Kidney glomerular epithelial cell (primary cell): ENCODE measurements around the gene IZUMO1.
A peak's percentile ranks its signal among the peaks of the same experiment; 100 is the strongest.
"Not testable (repeated sequence)": the region's sequence is repeated elsewhere in the genome, so short reads cannot be mapped to it uniquely, and the experiment has no call there.

ENCODE experiments used
- DNase-seq: peaks from one replicate; lab custom pipeline; 2025; lab: John Stamatoyannopoulos, UW

IZUMO1 gene

DNA sequence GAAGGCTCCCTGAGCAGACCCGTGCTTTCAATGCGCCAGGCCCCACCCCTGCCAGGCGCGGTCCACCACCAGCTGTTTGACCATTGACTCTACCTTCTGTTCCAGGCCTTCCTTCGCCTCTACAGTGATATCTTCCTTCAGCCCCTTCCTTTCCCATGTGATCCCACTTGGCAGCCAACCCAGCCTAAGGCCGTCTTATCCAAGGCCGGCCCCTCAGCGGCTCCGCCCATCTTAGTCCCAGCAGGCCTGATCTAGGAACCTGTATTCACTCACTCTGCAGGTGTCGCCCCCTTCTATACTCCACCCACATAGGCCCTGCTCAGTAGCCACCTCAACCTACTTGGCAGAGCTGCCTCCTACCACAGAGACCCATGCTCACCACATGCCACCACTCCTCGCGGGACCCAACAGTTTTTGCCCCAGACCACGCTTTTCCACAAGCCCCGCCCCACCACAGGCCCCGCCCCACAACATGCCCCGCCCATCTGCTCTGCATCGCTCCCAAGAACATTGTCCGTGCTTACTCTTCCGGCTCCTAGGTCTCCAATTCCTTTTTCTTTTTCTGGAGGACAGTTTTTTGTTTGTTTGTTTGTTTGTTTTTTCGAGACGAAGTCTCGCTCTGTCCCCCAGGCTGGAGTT lies 9.2 kb downstream of the IZUMO1 start:
- no peak for DNase-seq

DNA sequence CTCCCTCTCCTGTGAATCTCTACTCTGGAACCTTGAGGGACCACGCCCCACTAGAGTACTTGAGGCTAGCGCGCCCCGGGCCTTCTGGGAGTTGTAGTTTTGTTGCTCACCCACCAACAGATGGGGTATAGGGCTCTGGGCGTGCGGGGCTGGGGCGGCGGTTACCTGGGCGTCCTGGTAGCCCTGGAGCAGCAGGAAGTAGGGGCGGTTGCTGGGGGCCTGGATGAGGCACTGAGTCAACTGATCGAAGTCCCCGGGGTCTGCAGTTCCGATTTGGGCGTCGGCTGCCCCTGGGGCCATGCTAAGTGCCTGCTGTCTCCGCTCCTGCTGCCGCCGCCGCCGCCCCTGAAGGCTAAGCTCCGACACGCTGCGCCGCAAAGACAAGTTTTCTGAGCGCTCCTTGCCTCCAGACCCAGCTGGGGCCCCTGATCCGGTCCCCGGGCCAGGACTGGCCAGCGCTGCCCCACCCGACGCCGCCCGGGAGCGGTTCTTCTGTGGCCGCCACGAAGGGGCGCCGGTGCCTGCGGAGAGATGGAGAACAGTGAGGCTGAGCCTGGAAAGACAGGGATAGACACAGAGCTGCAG lies 11.6 kb downstream of the IZUMO1 start:
- no peak for DNase-seq

DNA sequence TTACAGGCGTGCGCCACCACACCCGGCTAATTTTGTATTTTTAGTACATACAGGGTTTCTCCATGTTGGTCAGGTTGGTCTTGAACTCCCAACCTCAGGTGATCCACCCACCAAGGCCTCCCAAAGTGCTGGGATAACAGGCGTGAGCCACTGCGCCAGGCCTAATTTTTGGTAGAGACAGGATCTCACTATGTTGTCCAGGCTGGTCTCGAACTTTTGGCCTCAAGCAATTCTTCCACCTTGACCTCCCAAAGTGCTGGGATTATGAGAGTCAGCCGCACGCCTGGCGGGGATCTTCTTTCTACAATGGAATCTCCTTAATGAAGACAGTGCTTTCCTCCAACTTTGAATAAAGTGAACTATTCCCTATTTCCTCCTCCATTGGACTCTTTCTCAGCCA lies 12.1 kb downstream of the IZUMO1 start:
- no peak for DNase-seq

DNA sequence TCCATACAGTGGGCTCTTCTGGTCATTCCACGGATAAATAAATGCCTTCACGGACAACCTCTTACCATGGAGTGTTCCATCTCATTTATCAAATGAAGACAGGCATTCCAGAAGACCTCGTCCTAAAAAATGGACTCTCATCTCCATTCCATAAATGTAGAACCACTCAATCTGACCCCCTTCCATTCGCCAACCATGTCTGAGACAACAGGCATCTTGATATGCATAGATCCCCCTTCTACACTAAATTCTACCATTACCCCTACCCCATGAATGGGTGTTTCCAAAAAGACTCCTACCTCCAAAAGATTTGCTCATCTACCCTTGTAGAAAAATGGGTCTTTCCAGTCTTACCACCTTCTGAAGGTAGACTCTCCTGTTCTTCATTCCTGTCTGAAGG lies 15.3 kb downstream of the IZUMO1 start:
- DNase-seq, result no peak

DNA sequence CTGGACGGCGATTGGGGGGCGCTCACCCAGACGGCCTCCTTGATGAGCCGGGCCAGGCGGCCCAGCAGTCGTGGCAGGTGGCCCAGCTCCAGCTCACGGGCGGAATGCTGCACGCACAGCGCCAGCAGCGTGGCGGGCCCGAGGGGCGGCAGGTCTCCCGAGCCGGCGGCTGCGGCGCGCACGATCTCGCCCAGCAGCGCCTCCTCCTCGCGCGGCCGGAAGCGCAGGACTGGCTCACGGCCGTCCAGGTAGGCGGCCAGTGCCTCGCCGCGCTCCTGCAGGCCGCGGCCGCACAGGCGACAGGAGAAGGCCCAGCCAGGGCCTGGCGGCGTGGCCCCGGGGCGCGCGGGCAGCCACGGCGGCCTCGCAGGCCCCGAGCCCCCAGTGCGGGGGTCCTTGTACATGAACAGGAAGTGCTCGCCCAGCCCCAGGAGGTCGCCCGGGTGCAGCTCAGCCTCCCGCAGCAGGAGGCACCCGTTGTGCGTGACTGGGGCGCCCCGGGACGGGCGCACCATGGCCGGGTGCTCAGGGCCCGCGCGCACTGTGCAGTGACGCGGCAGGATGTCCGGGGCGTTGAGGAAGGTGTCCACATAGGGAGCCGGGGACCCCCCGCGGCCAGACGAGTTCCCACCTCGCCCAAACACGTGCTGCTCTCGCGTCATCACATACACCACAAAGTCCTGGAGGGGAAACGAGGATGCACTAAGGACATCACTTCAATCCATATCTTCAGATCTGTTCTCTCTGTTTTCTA lies 17.6 kb downstream of the IZUMO1 start:
- DNase-seq, result no peak

DNA sequence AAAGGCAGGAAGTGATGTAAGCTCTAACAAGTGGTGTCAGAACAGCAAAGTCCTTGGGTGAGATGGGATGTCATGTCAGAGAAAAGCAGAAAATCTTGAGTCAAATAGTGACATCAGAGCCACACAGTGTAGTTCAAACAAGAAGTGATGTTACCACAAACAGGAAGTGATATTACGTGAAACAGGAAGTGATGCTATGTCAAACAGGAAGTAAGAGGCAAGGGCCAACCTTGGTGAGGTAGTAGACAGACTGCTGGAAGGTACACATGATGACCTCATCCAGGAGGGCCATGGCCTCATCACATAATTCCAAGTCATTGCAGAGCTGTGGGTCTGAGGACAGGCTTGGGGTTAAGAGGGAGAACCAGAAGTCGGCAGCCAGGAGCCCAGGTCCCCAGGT lies 20.2 kb downstream of the IZUMO1 start:
- DNase-seq, result no peak

DNA sequence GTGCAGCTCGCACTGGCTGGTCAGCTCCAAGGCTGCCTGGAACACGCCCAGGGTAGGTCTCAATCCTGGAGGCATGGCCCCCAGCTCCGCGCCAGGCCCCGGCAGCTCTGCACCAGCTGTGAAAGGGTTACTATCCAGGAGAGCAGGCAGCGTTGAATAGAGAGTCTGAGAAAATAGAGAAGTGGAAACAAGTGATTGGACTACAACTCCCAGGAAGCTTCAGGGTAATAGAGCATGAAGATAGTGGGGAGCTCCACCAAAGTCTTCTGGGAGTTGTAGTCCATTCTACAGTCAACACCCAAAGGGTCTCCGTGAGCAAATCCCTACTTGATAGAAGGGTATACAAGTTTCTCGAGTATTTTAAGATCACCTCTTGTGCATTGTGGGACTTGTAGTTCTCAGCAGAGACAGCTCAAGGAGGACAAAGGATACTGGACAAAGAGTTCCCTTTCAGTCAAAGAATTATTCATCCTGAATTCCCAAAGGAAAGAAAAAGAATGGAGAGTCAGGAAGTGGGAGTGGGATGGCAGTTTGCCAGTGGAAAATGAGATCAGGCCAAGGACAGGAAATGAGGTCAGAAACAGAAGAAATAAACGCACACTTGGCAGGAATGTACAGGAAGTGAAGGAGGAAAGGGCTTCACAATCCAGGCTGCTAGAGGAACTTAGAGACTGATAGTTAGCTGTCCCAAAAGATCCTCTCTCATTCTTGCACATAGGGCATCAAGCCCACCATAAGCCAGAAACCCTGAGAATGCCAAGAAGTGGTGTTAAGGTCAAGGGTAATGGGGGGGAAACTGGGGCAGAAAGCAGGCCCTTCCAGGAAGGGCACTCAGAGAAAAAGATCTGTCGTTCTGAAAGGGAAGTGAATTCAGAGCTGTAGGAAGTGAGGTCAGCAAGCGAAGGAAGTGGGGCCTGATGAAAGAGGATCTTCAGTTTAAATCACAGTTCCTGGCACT lies 21.6 kb downstream of the IZUMO1 start:
- peak; percentile 93 for DNase-seq

DNA sequence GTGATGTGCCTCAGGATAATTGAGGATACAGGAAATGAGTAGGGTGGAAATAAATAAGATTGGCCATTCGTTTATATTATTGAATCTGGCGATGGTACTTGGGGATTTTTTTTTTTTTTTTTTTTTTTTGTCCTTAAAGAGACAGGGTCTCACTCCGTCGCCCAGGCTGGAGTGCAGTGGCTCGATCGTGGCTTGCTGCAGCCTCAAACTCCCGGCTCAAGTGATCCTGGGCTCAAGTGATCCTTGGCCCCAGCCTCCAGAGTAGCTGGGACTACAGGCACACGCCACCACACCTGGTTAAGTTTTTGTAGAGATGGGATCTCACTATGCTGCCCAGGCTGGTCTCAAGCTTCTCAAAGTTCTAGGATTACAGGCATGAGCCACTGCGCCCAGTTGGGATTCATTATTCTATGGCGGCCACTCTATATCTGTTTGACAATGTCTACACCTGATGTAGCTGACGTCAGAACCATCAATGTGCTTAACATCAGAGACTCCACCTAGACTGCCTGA lies 24.5 kb downstream of the IZUMO1 start:
- no peak for DNase-seq

DNA sequence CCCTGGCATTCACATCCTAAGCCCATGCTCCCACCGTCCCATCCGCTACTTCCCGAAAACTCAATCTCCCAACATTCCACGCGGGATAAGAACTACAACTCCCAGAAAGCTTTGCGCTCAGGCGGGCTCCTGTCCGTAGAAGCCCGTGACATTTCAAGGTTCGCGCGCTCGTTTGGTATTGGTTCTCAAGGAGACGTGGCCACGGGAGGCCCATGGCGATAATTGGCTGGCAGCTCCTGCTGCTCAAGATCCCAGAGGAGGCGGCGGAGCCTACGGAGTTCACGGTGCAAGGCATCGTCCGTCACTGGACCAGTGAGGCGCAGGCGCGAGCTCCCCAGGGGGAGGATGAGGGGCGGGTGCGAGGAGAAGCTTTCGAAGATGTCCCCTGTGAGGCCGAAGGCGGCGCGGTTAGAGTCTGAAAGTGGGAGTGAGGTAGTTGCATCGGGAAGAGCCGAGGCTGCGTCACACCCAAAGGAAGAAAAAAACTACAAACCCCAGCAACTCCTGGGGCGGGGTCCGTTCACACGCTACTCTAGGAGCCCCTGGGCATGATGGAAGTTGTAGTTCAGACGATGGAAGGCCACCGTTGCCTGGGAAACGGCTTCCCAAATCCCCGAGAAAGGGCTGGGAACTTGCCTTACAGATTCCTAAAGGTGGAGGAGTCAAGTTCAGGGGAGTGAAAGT lies 26.0 kb downstream of the IZUMO1 start:
- DNase-seq, result peak; percentile 99

DNA sequence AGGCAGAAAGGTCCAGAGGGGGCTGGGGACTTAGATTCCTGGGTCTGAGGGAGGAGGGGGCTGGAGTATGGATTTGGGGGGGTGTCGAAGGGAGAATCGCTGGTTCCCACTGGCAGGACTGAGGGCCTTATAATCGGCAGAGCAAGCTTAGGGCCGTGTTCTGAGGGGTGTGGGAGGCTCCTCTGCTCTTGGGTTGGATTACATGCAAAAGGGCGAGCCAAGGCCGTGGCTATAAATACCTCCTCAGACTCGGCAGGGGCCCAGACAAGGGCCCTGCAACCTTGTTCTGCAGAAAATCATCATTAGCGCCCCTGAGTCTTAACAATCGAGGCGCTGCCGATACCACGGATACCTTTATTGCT lies 26.5 kb downstream of the IZUMO1 start:
- no peak for DNase-seq

DNA sequence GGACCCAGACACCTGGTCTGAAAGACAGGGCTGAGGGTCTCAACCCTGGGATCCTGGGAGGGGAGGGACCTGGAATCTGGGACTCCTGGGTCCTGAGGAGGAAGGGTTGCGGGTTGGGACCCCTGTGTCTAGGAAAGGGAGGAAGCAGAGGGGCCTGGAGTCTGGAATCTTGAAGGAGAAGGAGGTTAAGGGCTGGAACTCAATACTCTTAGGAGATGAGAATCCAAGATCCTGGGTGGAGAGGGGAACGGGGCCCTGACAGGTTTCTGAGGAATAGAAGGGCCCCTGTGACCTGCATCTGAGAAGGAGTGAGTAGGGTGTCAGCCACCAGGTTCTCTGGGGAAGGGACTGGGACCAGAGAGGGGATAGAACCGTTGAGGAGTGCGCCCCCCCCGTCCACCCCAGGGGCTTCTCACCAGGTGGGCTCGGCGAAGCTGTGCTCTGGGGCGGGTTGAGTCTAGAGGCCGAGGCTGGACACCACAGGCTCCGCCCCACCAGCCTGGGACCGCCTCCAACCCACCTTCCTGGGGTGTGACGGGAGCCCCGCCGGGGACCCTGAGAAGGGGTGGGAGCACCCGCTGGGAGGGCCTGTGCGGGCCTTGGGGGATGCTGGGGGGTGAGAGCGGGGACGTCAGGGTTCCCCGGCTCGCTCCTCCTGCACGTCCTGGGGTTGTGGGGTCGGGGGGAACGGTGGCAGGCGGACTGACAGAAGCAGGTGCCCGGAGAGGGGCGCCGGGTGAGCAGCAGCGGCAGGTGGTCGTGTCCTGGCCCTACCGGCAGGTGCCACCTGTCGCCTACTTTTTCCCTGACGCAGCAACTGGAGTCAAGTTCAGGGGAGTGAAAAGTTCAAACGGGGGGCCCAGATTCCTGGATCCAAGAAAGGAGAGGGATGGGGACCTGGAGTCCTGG lies 27.2 kb downstream of the IZUMO1 start, which contains the start of gene MAMSTR:
TSS of gene MAMSTR (minus strand) at position 463 of the 909 bp plus-strand sequence. CDS start 694 bp downstream, outside the sequence.
- DNase-seq, result no peak

DNA sequence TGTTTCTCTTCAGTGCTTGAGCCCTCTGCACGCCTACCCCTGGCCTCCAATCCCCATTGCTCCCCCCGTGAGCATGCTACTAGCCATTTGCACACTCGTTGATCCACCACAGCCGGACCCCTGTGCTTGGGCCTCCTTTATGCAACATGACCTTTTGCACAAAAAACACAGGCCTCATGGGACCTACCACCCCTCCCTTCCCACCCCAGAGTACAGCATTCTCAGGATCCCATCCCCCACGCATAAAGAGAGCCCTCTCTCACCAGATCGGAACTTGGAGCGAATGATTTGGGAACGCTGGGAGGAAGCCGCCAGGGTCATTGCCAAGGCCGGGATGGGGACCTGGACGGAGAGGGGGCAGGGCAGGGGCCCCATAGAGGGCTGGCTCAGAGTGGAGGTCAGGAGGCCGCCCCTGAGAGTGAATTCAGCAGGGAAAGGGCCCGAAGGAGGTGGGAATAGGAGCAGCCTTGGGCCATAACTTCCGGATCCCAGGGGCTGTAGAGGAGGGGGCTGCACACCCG lies 27.9 kb downstream of the IZUMO1 start:
- DNase-seq, result no peak

DNA sequence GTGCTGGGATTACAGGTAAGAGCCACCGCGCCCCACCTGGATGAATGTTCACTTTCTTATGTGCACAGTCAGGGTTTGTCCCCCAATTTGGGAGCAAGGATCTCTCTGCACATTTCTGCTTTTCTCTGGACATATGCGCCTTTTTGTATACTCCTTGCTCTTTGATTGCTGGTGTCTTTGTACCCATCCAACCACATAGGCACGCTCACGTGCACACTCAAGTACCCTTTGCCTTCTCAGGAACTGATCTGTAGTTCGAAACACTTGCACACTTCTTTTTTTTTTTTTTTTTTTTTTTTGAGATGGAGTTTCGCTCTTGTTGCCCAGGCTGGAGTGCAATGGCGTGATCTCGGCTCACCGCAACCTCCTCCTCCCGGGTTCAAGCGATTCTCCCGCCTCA lies 28.6 kb downstream of the IZUMO1 start:
- not testable (repeated sequence) for DNase-seq

DNA sequence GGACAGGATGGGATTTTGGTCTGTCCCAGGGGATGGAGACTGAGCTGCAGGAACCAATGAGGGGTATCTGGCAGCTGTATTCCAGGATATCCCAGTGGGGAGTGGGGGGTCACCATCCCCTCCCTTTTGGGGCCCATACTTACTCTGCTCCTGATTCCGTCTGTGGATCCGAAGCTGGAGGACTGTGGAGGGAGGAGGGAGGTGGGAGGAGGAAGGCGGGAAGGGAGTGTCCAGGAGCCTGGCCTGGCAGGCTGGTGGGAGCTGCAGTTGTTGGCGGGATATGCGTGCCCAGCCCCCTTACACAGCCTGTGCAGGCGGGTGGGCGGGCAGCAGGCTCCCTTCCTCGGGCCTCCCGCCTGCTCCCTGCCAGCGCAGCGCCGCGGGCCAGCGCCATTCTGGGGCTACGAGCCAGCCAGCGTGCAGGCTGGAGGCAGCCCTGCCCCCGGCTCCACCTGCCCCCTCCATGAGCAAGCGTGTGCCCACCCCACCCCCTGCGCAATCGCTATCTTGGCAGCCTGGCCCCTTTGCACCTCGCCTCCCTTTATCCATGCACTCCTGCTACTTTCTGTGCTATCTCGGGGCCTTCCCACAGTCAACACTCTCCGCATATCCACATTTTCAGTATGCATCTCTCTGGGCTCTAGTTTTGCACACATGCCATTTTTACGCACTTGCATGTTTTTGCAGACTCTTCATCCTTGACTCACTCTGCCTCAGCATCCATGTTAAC lies 30.0 kb downstream of the IZUMO1 start:
- DNase-seq, result peak; percentile 9

DNA sequence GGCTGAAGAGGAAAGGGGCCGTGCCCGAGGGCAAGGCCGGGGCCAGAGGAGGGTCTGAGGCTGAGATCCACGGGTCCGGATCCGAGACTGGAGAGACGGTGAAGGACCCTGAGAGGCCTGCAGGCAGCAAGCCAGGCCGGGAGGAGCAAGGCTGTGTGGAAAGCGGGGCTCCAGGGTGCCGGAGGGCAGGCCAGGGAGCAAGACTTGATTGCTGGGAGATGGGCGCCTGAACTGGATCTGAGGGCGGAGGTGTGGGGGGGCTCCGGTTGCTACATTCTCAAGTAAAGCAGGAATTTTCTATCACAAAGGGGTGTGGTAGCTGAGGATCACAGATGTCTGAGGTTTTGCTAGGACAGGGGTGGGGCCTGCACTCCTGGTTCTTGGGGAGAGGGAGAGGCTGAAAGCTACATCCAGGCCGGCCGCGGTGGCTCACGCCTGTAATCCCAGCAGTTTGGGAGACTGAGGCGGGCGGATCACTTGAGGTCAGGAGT lies 31.0 kb downstream of the IZUMO1 start:
- DNase-seq, result no peak

DNA sequence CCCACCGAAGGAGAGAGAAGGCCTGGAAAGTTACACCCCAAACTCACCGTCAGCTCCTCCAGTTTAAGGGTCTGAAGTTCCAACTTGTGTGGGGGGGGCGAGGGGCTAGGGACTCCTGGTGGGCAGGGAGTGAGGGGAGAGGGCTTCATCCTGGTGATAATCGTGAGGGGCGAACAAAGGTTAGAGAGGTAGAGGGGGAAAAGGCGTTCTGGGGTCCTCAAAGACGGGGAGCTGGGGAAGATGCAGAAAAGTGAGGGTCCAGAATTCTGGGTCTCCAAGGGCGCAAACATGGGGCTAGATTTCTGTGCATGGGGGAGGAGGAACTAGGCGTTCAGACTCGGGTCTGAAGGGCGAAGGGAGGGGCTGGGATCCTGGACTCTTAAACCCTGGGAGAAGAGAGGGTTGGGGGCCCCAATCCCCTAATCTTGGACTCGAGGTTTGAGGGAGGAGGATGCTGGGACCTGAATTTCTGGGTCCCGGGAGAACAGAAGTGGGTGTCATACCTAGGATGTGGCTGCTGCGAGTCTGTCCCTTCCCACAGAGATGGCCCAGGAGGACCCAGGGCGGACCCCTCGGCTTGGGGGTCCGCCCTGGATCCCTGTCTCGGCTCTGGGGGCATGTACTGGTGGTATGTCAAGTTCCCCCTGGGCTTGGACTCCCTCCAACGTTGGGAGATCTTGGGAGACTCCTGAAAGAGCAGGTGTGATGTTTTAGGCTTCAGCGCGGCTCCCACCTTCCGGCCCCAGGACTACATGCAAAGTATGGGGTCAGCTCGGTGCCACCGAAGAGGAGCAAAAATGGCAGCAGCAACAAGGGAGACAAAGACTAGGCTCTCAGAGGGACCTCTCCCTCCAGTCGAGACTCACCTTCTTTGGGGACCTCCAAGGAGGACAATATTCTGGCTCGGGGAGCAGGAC lies 31.7 kb downstream of the IZUMO1 start:
- no peak for DNase-seq

DNA sequence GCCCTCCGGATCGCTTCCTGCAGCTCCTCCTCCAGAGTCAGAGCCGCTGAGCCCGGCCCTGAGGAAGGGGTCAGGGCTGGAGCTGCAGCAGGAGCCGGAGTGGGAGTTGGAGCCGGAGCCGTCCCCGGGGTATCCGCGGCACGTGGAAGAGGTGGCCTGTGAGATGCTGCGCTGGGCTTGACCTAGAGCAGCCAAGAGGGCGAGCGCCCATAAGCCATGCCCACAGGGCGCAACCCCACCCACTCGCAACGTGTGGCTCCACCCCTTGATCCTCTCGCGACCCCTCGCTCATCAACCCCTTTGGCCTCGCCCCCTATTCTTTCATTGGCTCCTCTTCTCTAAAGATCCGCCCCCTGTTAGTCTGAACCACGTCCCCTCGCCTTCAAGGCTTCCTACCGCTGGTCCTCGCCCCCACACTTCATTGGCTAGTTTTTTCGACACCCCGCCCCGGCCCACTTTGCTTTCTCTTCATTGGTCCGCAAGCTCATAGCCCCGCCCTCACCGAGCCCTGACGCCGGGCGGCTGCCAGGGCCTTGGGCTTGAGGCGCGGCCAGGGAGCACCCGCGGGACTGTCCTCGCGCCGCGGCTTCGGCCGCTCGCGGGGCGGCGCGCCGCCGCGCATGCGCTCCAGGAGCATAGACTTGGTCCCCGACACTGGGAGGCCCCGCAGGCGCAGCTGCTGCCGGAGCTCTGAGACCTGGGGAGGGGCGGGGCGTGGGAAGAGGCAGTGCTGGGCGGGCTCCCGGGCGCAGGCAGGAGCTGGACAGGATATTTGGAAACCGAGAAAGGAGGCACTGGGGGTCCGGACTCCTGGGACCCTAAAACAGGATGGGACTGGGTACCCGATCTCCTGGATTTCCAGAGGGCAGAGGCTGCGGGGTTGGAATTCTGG lies 32.6 kb downstream of the IZUMO1 start:
- DNase-seq, result peak; percentile 100
